Measurements from ENCODE around the gene KLHL15.

The KLHL15 gene

DNA sequence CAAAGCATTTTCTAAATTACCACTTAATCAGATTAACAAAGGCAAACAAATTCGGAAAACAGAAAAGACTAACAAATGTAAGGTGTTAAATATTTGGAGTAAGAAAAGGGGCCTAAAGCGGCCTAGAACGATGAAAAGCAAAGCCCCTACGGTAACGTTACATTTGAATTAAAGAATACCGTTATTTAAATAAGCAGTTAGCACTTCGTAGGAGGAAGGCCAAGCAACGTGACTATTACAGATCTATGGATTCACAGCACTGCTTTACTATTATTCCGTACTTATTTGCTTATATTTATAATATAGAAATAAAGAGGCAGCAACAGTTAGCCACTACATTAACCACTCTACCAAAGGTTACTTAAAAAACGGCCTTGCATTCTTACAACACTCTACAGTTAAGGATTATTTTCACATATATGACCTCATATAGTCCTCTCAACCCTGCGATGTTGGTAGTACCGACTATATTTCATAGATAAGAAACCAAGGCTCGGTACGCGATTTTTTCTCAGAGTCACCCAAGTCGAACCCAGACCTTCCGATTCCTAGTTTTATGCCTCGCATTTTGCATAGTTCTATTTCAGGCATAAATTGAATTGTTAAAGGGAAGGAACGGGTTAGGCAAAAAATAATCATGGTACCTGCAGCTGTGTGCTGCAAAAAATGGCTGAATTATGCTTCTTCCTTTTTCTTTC, 2.9 kb downstream of the KLHL15 start:
- peaks cover 59% of the 10 kb centered on the region for H3K79me2 ChIP-seq (ENCODE audit: insufficient read depth, low read length)
- peak overlapping the region; percentile 64 for H3K4me2 ChIP-seq (ENCODE audit: insufficient read depth, low read length)
- H3K4me1 ChIP-seq (ENCODE audit: insufficient read depth, low read length), result peaks cover 34% of the 10 kb centered on the region; the same call in 1 of the 2 replicates
- H3K9me3 ChIP-seq (ENCODE audit: insufficient read depth, low read length, severe bottlenecking), result no peaks in the 10 kb centered on the region
- H3K4me3 ChIP-seq (ENCODE audit: low read depth in 1 of 2, low read length in 2 of 2), result peak overlapping the region; percentile 81 to 97
- DNase-seq (no peak), ATAC-seq (ENCODE audit: insufficient read depth, low read depth) (0 out of 3 replicates have a peak, but pooled peaks have one; percentile 13)
- H3K27me3 ChIP-seq (ENCODE audit: insufficient read depth, low read length, poor library complexity), result no peaks in the 10 kb centered on the region
- H3K9ac ChIP-seq (ENCODE audit: low read depth, low read length), result peak overlapping the region; percentile 84
- H4K20me1 ChIP-seq (ENCODE audit: insufficient read depth, low read length), result no peaks in the 10 kb centered on the region; the same call in 1 of the 2 replicates
- TF ChIP-seq, protein P1, sequence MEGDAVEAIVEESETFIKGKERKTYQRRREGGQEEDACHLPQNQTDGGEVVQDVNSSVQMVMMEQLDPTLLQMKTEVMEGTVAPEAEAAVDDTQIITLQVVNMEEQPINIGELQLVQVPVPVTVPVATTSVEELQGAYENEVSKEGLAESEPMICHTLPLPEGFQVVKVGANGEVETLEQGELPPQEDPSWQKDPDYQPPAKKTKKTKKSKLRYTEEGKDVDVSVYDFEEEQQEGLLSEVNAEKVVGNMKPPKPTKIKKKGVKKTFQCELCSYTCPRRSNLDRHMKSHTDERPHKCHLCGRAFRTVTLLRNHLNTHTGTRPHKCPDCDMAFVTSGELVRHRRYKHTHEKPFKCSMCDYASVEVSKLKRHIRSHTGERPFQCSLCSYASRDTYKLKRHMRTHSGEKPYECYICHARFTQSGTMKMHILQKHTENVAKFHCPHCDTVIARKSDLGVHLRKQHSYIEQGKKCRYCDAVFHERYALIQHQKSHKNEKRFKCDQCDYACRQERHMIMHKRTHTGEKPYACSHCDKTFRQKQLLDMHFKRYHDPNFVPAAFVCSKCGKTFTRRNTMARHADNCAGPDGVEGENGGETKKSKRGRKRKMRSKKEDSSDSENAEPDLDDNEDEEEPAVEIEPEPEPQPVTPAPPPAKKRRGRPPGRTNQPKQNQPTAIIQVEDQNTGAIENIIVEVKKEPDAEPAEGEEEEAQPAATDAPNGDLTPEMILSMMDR (IDR thresholded peaks at IDR 0.05; ENCODE audit: borderline replicate concordance, extremely low read depth, low read length, poor library complexity, severe bottlenecking), result no peak
- TF ChIP-seq EZH2 (IDR thresholded peaks at IDR 0.05; ENCODE audit: borderline replicate concordance, low read depth, low read length, severe bottlenecking), result no peak
- H3K36me3 ChIP-seq (ENCODE audit: insufficient read depth, low read length), result no peaks in the 10 kb centered on the region
- H2AFZ ChIP-seq (ENCODE audit: low read depth, low read length), result peak overlapping the region; percentile 52
- peak overlapping the region; percentile 88 for H3K27ac ChIP-seq (ENCODE audit: low read length)

DNA sequence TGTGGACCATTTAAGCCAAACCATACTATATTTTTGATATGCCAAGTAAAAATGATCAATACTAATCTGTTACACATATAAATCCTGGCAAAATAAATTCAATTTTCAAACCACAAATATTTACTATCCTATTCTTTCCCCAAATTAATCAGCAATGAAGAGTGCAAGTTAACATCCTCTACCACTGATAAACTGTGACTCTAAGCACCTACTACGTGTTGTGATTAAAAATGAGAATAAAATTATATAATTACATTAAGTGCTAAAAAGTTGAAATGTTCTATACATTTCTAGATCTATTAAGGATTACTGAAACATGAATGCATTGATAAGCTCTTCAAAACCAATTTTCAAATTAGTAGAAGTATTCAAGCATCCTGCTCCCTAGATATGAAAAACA, 3.4 kb downstream of the KLHL15 start:
- Histone ChIP-seq H4K20me1 (ENCODE audit: insufficient read depth, low read length) (no peaks in the 10 kb centered on the region; the same call in 1 of the 2 replicates), H3K27ac (ENCODE audit: low read length) (peak overlapping the region; percentile 88), H3K79me2 (ENCODE audit: insufficient read depth, low read length) (peaks cover 64% of the 10 kb centered on the region), H3K9me3 (ENCODE audit: insufficient read depth, low read length, severe bottlenecking) (no peaks in the 10 kb centered on the region), H2AFZ (ENCODE audit: low read depth, low read length) (no peak overlapping the region), H3K27me3 (ENCODE audit: insufficient read depth, low read length, poor library complexity) (no peaks in the 10 kb centered on the region), H3K4me1 (ENCODE audit: insufficient read depth, low read length) (peaks cover 34% of the 10 kb centered on the region; the same call in 1 of the 2 replicates), H3K4me3 (ENCODE audit: low read depth in 1 of 2, low read length in 2 of 2) (peak overlapping the region; percentile 81 to 97), H3K4me2 (ENCODE audit: insufficient read depth, low read length) (peak overlapping the region; percentile 64), H3K36me3 (ENCODE audit: insufficient read depth, low read length) (no peaks in the 10 kb centered on the region), H3K9ac (ENCODE audit: low read depth, low read length) (peak overlapping the region; percentile 84)
- ATAC-seq (ENCODE audit: insufficient read depth, low read depth) (no peak), DNase-seq (no peak)
- TF ChIP-seq, protein P1 (IDR thresholded peaks at IDR 0.05; ENCODE audit: borderline replicate concordance, extremely low read depth, low read length, poor library complexity, severe bottlenecking), result no peak
- TF ChIP-seq EZH2 (IDR thresholded peaks at IDR 0.05; ENCODE audit: borderline replicate concordance, low read depth, low read length, severe bottlenecking), result no peak

DNA sequence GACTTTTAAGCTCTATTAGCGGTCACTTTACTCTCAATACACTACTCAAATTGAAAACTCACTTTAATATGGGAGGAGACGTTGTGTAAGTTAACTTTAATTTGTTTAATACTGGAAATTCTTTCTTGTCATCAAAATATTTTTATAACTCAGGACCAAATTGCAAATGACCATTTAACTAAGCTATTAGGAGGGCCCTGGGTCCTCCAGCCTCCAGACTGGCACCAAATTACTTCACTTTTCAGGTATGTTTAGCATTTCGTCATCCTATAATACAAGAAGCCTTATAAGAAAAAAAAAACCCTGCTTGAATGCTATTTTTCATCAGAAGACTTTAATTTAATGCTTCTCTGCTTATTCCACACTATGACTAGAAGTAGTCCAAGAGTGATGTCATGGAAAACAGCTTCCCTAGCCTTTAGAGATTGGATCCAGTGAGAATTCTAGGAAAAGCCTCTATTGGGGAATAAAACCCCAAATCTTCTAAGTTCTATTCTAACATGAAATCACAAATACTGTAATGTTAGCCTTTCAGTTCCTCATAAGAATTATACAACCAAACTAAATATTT, 6.6 kb downstream of the KLHL15 start:
- Histone ChIP-seq H3K4me3 (ENCODE audit: low read depth in 1 of 2, low read length in 2 of 2) (no peak overlapping the region), H3K9ac (ENCODE audit: low read depth, low read length) (peak overlapping the region; percentile 18; the same call in 1 of the 2 replicates), H3K27ac (ENCODE audit: low read length) (no peak overlapping the region), H3K36me3 (ENCODE audit: insufficient read depth, low read length) (peaks cover 8% of the 10 kb centered on the region; the same call in 1 of the 2 replicates), H3K79me2 (ENCODE audit: insufficient read depth, low read length) (peaks cover 91% of the 10 kb centered on the region), H3K27me3 (ENCODE audit: insufficient read depth, low read length, poor library complexity) (no peaks in the 10 kb centered on the region), H4K20me1 (ENCODE audit: insufficient read depth, low read length) (no peaks in the 10 kb centered on the region; the same call in 1 of the 2 replicates), H3K4me1 (ENCODE audit: insufficient read depth, low read length) (peaks cover 26% of the 10 kb centered on the region; the same call in 1 of the 2 replicates), H3K4me2 (ENCODE audit: insufficient read depth, low read length) (peak overlapping the region; percentile 64; the same call in 1 of the 2 replicates), H2AFZ (ENCODE audit: low read depth, low read length) (no peak overlapping the region), H3K9me3 (ENCODE audit: insufficient read depth, low read length, severe bottlenecking) (no peaks in the 10 kb centered on the region)
- ATAC-seq (ENCODE audit: insufficient read depth, low read depth) (no peak), DNase-seq (no peak)
- TF ChIP-seq EZH2 (IDR thresholded peaks at IDR 0.05; ENCODE audit: borderline replicate concordance, low read depth, low read length, severe bottlenecking), result no peak
- TF ChIP-seq, protein P1 (IDR thresholded peaks at IDR 0.05; ENCODE audit: borderline replicate concordance, extremely low read depth, low read length, poor library complexity, severe bottlenecking), result no peak

Data from DND-41 (cell line).